Fibroblast of lung (primary cell): ENCODE data around the gene KRTAP3-1.

Experiments
- EZH2 ChIP-seq: IDR thresholded peaks from 2 replicates; pipeline ENCODE4 v1.5.1; 2012; ENCODE audit warnings: low read length, control low read depth, mild to moderate bottlenecking; ENCODE audit errors: missing control alignments
- TF ChIP-seq, protein P1 (sequence below), 2 donors: IDR thresholded peaks in 1 of 2; conservative IDR thresholded peaks in 1 of 2; 1 replicate in 1 of 2; 2 replicates in 1 of 2; pipeline ENCODE4 v1.5.1; 2011 to 2012; ENCODE audit warnings: low read length in 2 of 2, control low read depth in 1 of 2, inconsistent platforms in 1 of 2, low read depth in 1 of 2, mild to moderate bottlenecking in 1 of 2

DNA sequence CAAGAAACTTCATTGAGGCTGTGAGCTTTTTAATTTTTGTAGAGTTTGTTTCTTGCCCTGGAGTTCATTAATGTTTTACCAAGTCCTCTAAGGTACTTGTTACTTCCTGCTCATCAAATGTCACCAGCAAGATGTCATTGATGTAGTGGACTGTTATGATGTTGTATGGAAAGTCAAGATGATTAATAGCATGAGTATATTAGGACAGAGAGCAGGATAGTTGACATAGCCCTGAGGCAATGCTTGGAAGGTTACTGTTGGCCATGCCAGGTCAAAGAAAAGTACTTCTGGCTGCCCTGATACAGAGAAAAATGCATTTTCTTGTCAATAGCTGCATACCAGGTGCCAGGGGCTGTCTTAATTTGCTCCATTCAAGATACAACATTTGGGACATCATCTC is 11.4 kb upstream of the KRTAP3-1 start:
- no peak for TF ChIP-seq EZH2
- TF ChIP-seq, protein P1, sequence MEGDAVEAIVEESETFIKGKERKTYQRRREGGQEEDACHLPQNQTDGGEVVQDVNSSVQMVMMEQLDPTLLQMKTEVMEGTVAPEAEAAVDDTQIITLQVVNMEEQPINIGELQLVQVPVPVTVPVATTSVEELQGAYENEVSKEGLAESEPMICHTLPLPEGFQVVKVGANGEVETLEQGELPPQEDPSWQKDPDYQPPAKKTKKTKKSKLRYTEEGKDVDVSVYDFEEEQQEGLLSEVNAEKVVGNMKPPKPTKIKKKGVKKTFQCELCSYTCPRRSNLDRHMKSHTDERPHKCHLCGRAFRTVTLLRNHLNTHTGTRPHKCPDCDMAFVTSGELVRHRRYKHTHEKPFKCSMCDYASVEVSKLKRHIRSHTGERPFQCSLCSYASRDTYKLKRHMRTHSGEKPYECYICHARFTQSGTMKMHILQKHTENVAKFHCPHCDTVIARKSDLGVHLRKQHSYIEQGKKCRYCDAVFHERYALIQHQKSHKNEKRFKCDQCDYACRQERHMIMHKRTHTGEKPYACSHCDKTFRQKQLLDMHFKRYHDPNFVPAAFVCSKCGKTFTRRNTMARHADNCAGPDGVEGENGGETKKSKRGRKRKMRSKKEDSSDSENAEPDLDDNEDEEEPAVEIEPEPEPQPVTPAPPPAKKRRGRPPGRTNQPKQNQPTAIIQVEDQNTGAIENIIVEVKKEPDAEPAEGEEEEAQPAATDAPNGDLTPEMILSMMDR (conservative IDR thresholded peaks at IDR 0.05 in 1 of 2, IDR thresholded peaks at IDR 0.05 in 1 of 2; ENCODE audit: low read depth in 1 of 2, low read length in 2 of 2): no peak
